ENCODE results near the gene GLT8D1. TPM values are rescaled to one million over a fixed set of nuclear protein-coding genes. Genes with fewer than 3 reads are reported as not detected.

The GLT8D1 gene
- total and polyA plus RNA-seq, 9 of the 15 experiments (the other 6 are each of a cell fraction or from before 2014, with no cell fraction given): 14.1 to 65.9 (median 33.7) TPM

- TF ChIP-seq FOXM1 (IDR thresholded peaks at IDR 0.05; ENCODE audit: low read depth) (no peak), FOXM1 (CRISPR knock-in tag; IDR thresholded peaks at IDR 0.05; ENCODE audit: low read depth) (no peak), ZNF324 (CRISPR knock-in tag; IDR thresholded peaks at IDR 0.05) (no peak), THRA (IDR thresholded peaks at IDR 0.05) (no peak), HSF4 (CRISPR knock-in tag; IDR thresholded peaks at IDR 0.05; ENCODE audit: borderline replicate concordance) (no peak), ZNF133 (CRISPR knock-in tag; IDR thresholded peaks at IDR 0.05) (no peak), NFXL1 (CRISPR knock-in tag; IDR thresholded peaks at IDR 0.05) (no peak), ARHGAP35 (IDR thresholded peaks at IDR 0.05; ENCODE audit: partially characterized antibody) (no peak), LCOR (CRISPR knock-in tag; IDR thresholded peaks at IDR 0.05) (no peak), POLR2H (tag; IDR thresholded peaks at IDR 0.05; ENCODE audit: low read depth) (peak; percentile 59; the same call in 1 of the 2 replicates), SMAD2 (IDR thresholded peaks at IDR 0.05; ENCODE audit: low read depth, low read length) (no peak), TCF7L2 (IDR thresholded peaks at IDR 0.05; ENCODE audit: low read depth, low read length) (no peak), HDAC3 (IDR thresholded peaks at IDR 0.05; ENCODE audit: borderline replicate concordance, partially characterized antibody) (no peak), EHMT2 (IDR thresholded peaks at IDR 0.05) (no peak), ZNF347 (CRISPR knock-in tag; IDR thresholded peaks at IDR 0.05; ENCODE audit: low read depth) (no peak), ARID1B (IDR thresholded peaks at IDR 0.05) (no peak), PHF21A (IDR thresholded peaks at IDR 0.05; ENCODE audit: borderline replicate concordance, low read depth) (no peak), THRB (CRISPR knock-in tag; conservative IDR thresholded peaks at IDR 0.05) (no peak), MECOM (CRISPR knock-in tag; IDR thresholded peaks at IDR 0.05) (no peak), ARID3A (IDR thresholded peaks at IDR 0.05; ENCODE audit: borderline replicate concordance, low read depth, low read length) (no peak), NR2C1 (IDR thresholded peaks at IDR 0.05) (no peak), NR2C1 (tag; IDR thresholded peaks at IDR 0.05) (no peak), ID3 (CRISPR knock-in tag; IDR thresholded peaks at IDR 0.05) (no peak), ID3 (tag; IDR thresholded peaks at IDR 0.05) (no peak), SP2 (IDR thresholded peaks at IDR 0.05; ENCODE audit: extremely low read depth, low read depth, low read length, poor library complexity, severe bottlenecking) (no peak)
Measured at GRCh38 chr3:52685709-52686691, 19.6 kb downstream of the GLT8D1 start, which contains the start of the genes GNL3 and PBRM1 (continued).
